ENCODE results near the gene STK32B. TPM values are rescaled to one million over a fixed set of nuclear protein-coding genes. Genes with fewer than 3 reads are reported as not detected.

Gene STK32B
- polyA plus RNA-seq, 1 of the 3 experiments (the other 2 are of a cell fraction): 0.20 TPM

DNA sequence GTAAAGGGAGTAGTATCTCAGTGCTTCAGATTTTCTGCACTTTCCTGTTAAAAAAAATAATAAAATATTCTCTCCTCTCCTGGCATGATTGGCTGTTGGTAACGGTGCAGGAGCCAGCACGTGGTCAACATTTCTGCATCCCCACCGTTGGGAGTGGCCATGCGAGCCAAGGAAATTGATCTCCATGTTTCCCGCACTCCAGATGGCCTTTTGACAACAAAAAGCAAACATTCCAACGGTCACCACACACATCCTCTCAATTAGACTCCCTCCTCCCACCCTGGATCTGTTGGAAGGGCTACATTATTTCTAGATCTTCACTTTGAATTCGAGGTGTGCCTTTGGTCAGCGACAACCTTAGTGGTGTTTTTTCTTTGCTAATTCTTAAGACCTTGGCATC, 45.0 kb downstream of the STK32B start:
- no peak overlapping the region for H3K9ac ChIP-seq
- H4K20me1 ChIP-seq (ENCODE audit: insufficient read depth): no peaks in the 10 kb centered on the region
- no peak overlapping the region for H3K4me2 ChIP-seq
- H3K79me2 ChIP-seq (ENCODE audit: insufficient read depth): no peaks in the 10 kb centered on the region
- no peak for DNase-seq
- no peaks in the 10 kb centered on the region for H3K9me3 ChIP-seq
- H3K4me3 ChIP-seq (ENCODE audit: low read depth in 2 of 2, low read length in 1 of 2): no peak overlapping the region
- CTCF ChIA-PET: no interaction called here
- WGBS (ENCODE audit: low lambda C conversion rate): 13% methylated on average over 8 of the region's 8 CpGs
- POLR2A ChIA-PET: no interaction called here
- H3K4me1 ChIP-seq (ENCODE audit: control insufficient read depth in 1 of 2, insufficient read depth in 2 of 2, low read depth in 1 of 2, low read length in 1 of 2): no peaks in the 10 kb centered on the region
- H3K27ac ChIP-seq (ENCODE audit: low read depth in 2 of 2, low read length in 1 of 2): no peak overlapping the region
- TF ChIP-seq RFX5 (IDR thresholded peaks at IDR 0.05; ENCODE audit: low read length) (no peak), MEF2A (IDR thresholded peaks at IDR 0.05; ENCODE audit: borderline replicate concordance, low read depth) (no peak), CHD2 (IDR thresholded peaks at IDR 0.05; ENCODE audit: low read length, partially characterized antibody) (no peak), NRF1 (IDR thresholded peaks at IDR 0.05; ENCODE audit: low read depth, low read length) (no peak), TAF1 (IDR thresholded peaks at IDR 0.05; ENCODE audit: borderline replicate concordance, low read depth, low read length) (no peak), ELF1 (IDR thresholded peaks at IDR 0.05) (no peak), EP300 (IDR thresholded peaks at IDR 0.05; ENCODE audit: borderline replicate concordance in 1 of 2, low read depth in 1 of 2, low read length in 1 of 2) (no peak), FOSL2 (IDR thresholded peaks at IDR 0.05; ENCODE audit: borderline replicate concordance, low read depth) (no peak), FOXM1 (IDR thresholded peaks at IDR 0.05; ENCODE audit: low read depth) (no peak)
- no peaks in the 10 kb centered on the region for H3K9me2 ChIP-seq
- H3K36me3 ChIP-seq (replicated peaks in 1 of 2; ENCODE audit: control insufficient read depth in 1 of 2, insufficient read depth in 2 of 2, low read length in 1 of 2): no peaks in the 10 kb centered on the region
- no peaks in the 10 kb centered on the region for H3K27me3 ChIP-seq (ENCODE audit: insufficient read depth)
- H3F3A ChIP-seq (replicated peaks; ENCODE audit: insufficient read depth): no peaks in the 10 kb centered on the region
- no peak overlapping the region for H2AFZ ChIP-seq (ENCODE audit: low read depth)

DNA sequence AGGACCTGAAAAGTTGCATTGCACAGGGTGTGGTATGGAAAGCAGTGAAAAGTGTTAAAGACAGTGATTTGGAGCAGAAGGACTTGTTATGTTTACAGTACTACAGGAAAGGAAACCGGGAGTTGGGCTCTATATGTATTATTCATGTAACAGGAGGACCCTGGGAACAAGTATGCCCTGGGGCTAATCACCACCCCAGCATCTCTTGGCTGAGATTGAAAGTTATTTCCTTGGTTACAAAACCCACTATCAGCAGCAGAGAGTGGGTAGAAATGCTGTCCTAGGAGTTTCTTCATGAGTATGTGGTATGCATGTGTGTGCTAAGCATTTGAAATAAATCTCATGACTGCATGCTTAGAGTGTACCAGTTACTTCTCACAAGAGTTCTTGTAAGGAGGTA, 46.9 kb downstream of the STK32B start:
- WGBS (ENCODE audit: low lambda C conversion rate): 0% methylated on average over 1 of the region's 1 CpG
- H2AFZ ChIP-seq (ENCODE audit: low read depth): no peak overlapping the region
- CTCF ChIA-PET: no interaction called here

More for the DNA sequence above, 46.9 kb downstream of the STK32B start:
- Histone ChIP-seq H3K4me1 (ENCODE audit: control insufficient read depth in 1 of 2, insufficient read depth in 2 of 2, low read depth in 1 of 2, low read length in 1 of 2) (no peaks in the 10 kb centered on the region), H3K4me2 (no peak overlapping the region), H3K9me3 (no peaks in the 10 kb centered on the region), H3K4me3 (ENCODE audit: low read depth in 2 of 2, low read length in 1 of 2) (no peak overlapping the region), H3K9ac (no peak overlapping the region), H3F3A (replicated peaks; ENCODE audit: insufficient read depth) (no peaks in the 10 kb centered on the region), H3K27me3 (ENCODE audit: insufficient read depth) (no peaks in the 10 kb centered on the region), H3K79me2 (ENCODE audit: insufficient read depth) (no peaks in the 10 kb centered on the region), H3K27ac (ENCODE audit: low read depth in 2 of 2, low read length in 1 of 2) (no peak overlapping the region), H4K20me1 (ENCODE audit: insufficient read depth) (no peaks in the 10 kb centered on the region), H3K36me3 (replicated peaks in 1 of 2; ENCODE audit: control insufficient read depth in 1 of 2, insufficient read depth in 2 of 2, low read length in 1 of 2) (no peaks in the 10 kb centered on the region), H3K9me2 (no peaks in the 10 kb centered on the region)
- DNase-seq: no peak
- no peak for TF ChIP-seq RAD21 (IDR thresholded peaks at IDR 0.05; ENCODE audit: low read length)
- TF ChIP-seq, protein P1, sequence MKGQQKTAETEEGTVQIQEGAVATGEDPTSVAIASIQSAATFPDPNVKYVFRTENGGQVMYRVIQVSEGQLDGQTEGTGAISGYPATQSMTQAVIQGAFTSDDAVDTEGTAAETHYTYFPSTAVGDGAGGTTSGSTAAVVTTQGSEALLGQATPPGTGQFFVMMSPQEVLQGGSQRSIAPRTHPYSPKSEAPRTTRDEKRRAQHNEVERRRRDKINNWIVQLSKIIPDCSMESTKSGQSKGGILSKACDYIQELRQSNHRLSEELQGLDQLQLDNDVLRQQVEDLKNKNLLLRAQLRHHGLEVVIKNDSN (IDR thresholded peaks at IDR 0.05; ENCODE audit: borderline replicate concordance, low read depth): no peak
- no peak for TF ChIP-seq GATA2 (CRISPR knock-in tag; IDR thresholded peaks at IDR 0.05)
- no peak for TF ChIP-seq TEAD4 (IDR thresholded peaks at IDR 0.05; ENCODE audit: borderline replicate concordance, insufficient read depth)
- TF ChIP-seq JUND (IDR thresholded peaks at IDR 0.05): no peak
- no peak for TF ChIP-seq MEF2A (IDR thresholded peaks at IDR 0.05; ENCODE audit: borderline replicate concordance, low read depth)
- no peak for TF ChIP-seq ELF1 (IDR thresholded peaks at IDR 0.05)
- TF ChIP-seq MAX (IDR thresholded peaks at IDR 0.05; ENCODE audit: low read depth): no peak
- no peak for TF ChIP-seq RCOR1 (IDR thresholded peaks at IDR 0.05; ENCODE audit: low read length)
- TF ChIP-seq YY1 (IDR thresholded peaks at IDR 0.05; ENCODE audit: low read depth): no peak
- no peak for TF ChIP-seq IRF3 (IDR thresholded peaks at IDR 0.05; ENCODE audit: low read depth, low read length)
- TF ChIP-seq FOXJ3 (CRISPR knock-in tag; IDR thresholded peaks at IDR 0.05): no peak
- TF ChIP-seq, protein P2, sequence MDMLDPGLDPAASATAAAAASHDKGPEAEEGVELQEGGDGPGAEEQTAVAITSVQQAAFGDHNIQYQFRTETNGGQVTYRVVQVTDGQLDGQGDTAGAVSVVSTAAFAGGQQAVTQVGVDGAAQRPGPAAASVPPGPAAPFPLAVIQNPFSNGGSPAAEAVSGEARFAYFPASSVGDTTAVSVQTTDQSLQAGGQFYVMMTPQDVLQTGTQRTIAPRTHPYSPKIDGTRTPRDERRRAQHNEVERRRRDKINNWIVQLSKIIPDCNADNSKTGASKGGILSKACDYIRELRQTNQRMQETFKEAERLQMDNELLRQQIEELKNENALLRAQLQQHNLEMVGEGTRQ (IDR thresholded peaks at IDR 0.05; ENCODE audit: borderline replicate concordance, low read depth, low read length): no peak
- no peak for TF ChIP-seq NRF1 (IDR thresholded peaks at IDR 0.05; ENCODE audit: low read depth, low read length)
- TF ChIP-seq RXRA (IDR thresholded peaks at IDR 0.05; ENCODE audit: borderline replicate concordance, low read depth): no peak
- TF ChIP-seq SIN3A (IDR thresholded peaks at IDR 0.05; ENCODE audit: borderline replicate concordance, low read depth, low read length): no peak
- no peak for TF ChIP-seq TCF12 (IDR thresholded peaks at IDR 0.05)
- TF ChIP-seq CHD2 (IDR thresholded peaks at IDR 0.05; ENCODE audit: low read length, partially characterized antibody): no peak
- POLR2A ChIA-PET: no interaction called here

Data from SK-N-SH (cell line).